ENCODE measurements around the gene SLC22A14. TPM values are rescaled to one million over a fixed set of nuclear protein-coding genes. Genes with fewer than 3 reads are reported as not detected.
"Not testable (repeated sequence)": the region's sequence is repeated elsewhere in the genome, so short reads cannot be mapped to it uniquely, and the experiment has no call there.

SLC22A14 gene
- total RNA-seq, 3 donors from 2014 or later (not counting 1 experiment from before 2014, with no cell fraction given) = 0.20 TPM; not detected in 2

DNA sequence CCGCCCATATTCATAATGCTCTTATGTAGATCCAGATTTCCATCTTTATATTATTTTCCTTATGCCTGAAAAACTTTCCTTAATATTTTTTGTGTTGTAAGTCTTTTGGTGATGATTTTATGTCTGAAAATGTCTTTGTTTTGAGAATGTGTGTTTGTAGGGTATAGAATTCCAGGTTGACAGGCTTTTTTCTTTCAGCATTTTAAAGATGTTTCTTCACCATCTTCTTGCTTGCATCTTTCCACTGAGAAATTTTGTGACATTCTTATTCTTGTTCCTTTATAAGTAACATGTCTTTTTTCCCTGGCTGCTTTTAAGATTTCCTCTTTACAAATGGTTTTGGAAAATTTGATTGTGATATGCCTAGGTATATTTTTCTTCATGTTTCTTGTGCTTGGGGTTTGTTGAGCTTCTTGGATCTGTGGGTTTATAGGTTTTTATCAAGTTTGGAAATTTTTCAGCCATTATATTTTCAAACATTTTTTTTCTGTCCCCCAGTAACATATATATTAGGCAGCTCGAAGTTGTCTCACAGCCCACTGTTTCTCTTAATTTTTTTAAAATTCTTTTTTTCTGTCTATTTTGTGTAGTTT lies 43.6 kb upstream of the SLC22A14 start:
- H3K4me1 ChIP-seq (ENCODE audit: control insufficient read depth, insufficient read depth, low read length) = no peaks in the 10 kb centered on the region
- H3K9me3 ChIP-seq (ENCODE audit: control insufficient read depth, insufficient read depth, low read length) = no peaks in the 10 kb centered on the region
- intact Hi-C loops (cut with micrococcal nuclease) = no loop called here
- H3K4me1 Mint-ChIP-seq = peaks cover 9 to 16% of the 10 kb centered on the region in 2 donors
- H3K4me3 ChIP-seq (ENCODE audit: low read length) = no peak overlapping the region
- H3K27ac ChIP-seq (ENCODE audit: low read length) = no peak overlapping the region
- no peak overlapping the region for H3K27ac Mint-ChIP-seq
- TF ChIP-seq, protein P1, sequence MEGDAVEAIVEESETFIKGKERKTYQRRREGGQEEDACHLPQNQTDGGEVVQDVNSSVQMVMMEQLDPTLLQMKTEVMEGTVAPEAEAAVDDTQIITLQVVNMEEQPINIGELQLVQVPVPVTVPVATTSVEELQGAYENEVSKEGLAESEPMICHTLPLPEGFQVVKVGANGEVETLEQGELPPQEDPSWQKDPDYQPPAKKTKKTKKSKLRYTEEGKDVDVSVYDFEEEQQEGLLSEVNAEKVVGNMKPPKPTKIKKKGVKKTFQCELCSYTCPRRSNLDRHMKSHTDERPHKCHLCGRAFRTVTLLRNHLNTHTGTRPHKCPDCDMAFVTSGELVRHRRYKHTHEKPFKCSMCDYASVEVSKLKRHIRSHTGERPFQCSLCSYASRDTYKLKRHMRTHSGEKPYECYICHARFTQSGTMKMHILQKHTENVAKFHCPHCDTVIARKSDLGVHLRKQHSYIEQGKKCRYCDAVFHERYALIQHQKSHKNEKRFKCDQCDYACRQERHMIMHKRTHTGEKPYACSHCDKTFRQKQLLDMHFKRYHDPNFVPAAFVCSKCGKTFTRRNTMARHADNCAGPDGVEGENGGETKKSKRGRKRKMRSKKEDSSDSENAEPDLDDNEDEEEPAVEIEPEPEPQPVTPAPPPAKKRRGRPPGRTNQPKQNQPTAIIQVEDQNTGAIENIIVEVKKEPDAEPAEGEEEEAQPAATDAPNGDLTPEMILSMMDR (IDR thresholded peaks at IDR 0.05) = no peak
- WGBS (ENCODE audit: insufficient coverage) = no CpG with 5 or more reads among the region's 2 CpGs
- peaks cover 35% of the 10 kb centered on the region for H3K36me3 ChIP-seq (ENCODE audit: control insufficient read depth, insufficient read depth, low read length)
- peaks cover 11 to 14% of the 10 kb centered on the region in 2 donors for H3K9me3 Mint-ChIP-seq
- H3K36me3 Mint-ChIP-seq = peaks cover 65% of the 10 kb centered on the region
- no peaks in the 10 kb centered on the region for H3K27me3 ChIP-seq (ENCODE audit: control insufficient read depth, insufficient read depth, low read length)
- H3K27me3 Mint-ChIP-seq (ENCODE audit: low read depth in 2 of 2) = no peaks in the 10 kb centered on the region
- H3K4me3 Mint-ChIP-seq = no peak overlapping the region
- DNase-seq = no peak
- ATAC-seq = no peak

DNA sequence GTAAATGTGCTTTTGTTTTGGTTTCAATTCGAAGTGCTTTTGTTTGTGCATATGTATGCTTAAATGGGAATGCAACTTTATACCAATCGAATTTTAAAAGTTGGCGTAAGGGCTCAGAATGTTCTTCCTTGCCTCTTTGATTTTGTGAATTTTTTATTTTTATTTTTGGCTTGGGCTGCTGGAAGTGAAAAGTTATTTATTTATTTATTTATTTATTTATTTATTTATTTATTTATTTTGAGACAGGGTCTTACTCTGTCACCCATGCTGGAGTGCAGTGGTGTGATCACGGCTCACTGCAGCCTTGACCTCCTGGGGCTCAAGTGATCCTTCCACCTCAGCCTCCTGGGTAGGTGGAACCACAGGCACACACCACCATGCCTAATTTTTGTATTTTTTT lies 39.3 kb upstream of the SLC22A14 start:
- ATAC-seq; DNase-seq; H3K27me3 ChIP-seq (ENCODE audit: control insufficient read depth, insufficient read depth, low read length); H3K4me3 ChIP-seq (ENCODE audit: low read length); H3K27ac ChIP-seq (ENCODE audit: low read length); H3K4me1 ChIP-seq (ENCODE audit: control insufficient read depth, insufficient read depth, low read length); H3K4me3 Mint-ChIP-seq; H3K27me3 Mint-ChIP-seq (ENCODE audit: low read depth in 2 of 2); intact Hi-C loops (cut with micrococcal nuclease); H3K27ac Mint-ChIP-seq; H3K9me3 ChIP-seq (ENCODE audit: control insufficient read depth, insufficient read depth, low read length): not testable (repeated sequence)
- Mint-ChIP-seq H3K4me1 (peaks cover 14 to 17% of the 10 kb centered on the region in 2 donors), H3K36me3 (peaks cover 47% of the 10 kb centered on the region), H3K9me3 (peaks cover 11 to 12% of the 10 kb centered on the region in 2 donors)
- peaks cover 40% of the 10 kb centered on the region for H3K36me3 ChIP-seq (ENCODE audit: control insufficient read depth, insufficient read depth, low read length)
- WGBS (ENCODE audit: insufficient coverage) = 100% methylated on average over 3 of the region's 4 CpGs

DNA sequence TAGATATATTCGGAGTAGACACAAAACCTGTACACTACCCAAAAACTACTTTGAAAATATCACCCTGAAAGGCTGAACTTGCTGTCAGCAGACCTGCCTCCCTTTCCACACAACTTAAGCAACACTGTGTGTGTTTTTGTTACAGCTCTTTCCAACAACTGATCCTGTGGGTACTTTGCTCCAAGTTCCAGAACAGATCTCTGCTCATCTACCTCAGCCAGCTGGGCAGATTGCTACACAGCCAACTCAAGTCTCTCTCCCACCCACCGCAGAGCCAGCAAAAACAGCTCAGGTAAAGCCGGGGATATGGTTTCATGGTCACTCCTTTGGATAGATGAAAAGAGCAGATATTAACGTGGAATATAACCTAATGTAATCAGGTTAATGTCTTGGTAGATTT lies 36.2 kb upstream of the SLC22A14 start:
- peaks cover 6 to 8% of the 10 kb centered on the region in 2 donors for H3K4me1 Mint-ChIP-seq
- H3K27me3 ChIP-seq (ENCODE audit: control insufficient read depth, insufficient read depth, low read length) = no peaks in the 10 kb centered on the region
- H3K27me3 Mint-ChIP-seq (ENCODE audit: low read depth in 2 of 2) = no peaks in the 10 kb centered on the region
- intact Hi-C loops (cut with micrococcal nuclease) = no loop called here
- WGBS (ENCODE audit: insufficient coverage) = 95% methylated on average over 3 of the region's 4 CpGs
- H3K27ac Mint-ChIP-seq = no peak overlapping the region
- no peaks in the 10 kb centered on the region for H3K9me3 Mint-ChIP-seq
- peaks cover 24% of the 10 kb centered on the region for H3K36me3 Mint-ChIP-seq
- H3K9me3 ChIP-seq (ENCODE audit: control insufficient read depth, insufficient read depth, low read length) = no peaks in the 10 kb centered on the region
- no peak overlapping the region for H3K27ac ChIP-seq (ENCODE audit: low read length)
- peaks cover 46% of the 10 kb centered on the region for H3K36me3 ChIP-seq (ENCODE audit: control insufficient read depth, insufficient read depth, low read length)
- H3K4me3 Mint-ChIP-seq = no peak overlapping the region
- DNase-seq = no peak
- TF ChIP-seq, protein P1 (IDR thresholded peaks at IDR 0.05) = no peak
- ATAC-seq = no peak
- H3K4me1 ChIP-seq (ENCODE audit: control insufficient read depth, insufficient read depth, low read length) = no peaks in the 10 kb centered on the region
- no peak overlapping the region for H3K4me3 ChIP-seq (ENCODE audit: low read length)

DNA sequence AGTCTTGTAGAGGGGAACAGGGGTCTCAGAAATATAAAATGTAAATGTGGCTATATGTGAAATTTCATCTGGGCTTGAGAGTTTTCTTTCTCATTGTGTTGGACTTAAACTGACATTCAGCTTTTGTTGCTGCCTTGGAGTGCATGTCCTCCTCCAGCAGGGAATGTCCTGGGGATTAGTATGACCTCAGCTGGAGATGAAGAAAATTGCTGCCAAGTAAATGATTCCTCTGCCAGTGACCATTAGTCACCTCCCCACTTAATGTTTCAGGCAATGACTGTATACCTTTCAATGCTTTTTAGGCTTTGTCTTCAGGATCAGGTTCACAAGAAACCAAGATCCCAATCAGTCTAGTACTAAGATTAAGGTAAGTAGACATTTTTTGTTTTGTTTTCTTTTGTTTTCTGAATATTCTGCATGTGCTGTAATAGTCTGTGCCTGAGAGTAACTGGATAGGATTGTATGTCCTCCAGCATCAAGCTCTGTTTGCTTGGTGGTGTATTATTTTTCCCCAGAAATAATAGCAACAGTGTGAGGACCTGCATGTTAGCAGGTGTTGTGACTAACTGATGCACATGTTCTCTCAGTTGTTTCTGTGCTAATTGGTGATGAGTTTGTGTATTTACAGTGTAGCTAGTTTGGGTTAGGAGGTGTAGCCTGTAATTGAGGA lies 34.6 kb upstream of the SLC22A14 start:
- Histone ChIP-seq H3K27me3 (ENCODE audit: control insufficient read depth, insufficient read depth, low read length) (no peaks in the 10 kb centered on the region), H3K4me1 (ENCODE audit: control insufficient read depth, insufficient read depth, low read length) (no peaks in the 10 kb centered on the region), H3K36me3 (ENCODE audit: control insufficient read depth, insufficient read depth, low read length) (peaks cover 60% of the 10 kb centered on the region), H3K4me3 (ENCODE audit: low read length) (no peak overlapping the region), H3K27ac (ENCODE audit: low read length) (no peak overlapping the region), H3K9me3 (ENCODE audit: control insufficient read depth, insufficient read depth, low read length) (no peaks in the 10 kb centered on the region)
- Mint-ChIP-seq H3K9me3 (no peaks in the 10 kb centered on the region), H3K4me1 (peaks cover 6 to 8% of the 10 kb centered on the region in 2 donors), H3K36me3 (peaks cover 37% of the 10 kb centered on the region), H3K27me3 (ENCODE audit: low read depth in 2 of 2) (no peaks in the 10 kb centered on the region), H3K27ac (no peak overlapping the region), H3K4me3 (no peak overlapping the region)
- ATAC-seq (no peak), DNase-seq (no peak)
- intact Hi-C loops (cut with micrococcal nuclease) = no loop called here
- TF ChIP-seq, protein P1 (IDR thresholded peaks at IDR 0.05) = no peak

All from natural killer cell (primary cell).